Neuron (in vitro differentiated cells): Measurements from ENCODE around the gene TFF2.

Experiments used
- H2AFZ ChIP-seq: one replicate; pipeline ENCODE4 v1.6.1; 2013; ENCODE audit warnings: low read depth, mild to moderate bottlenecking, inconsistent platforms, low read length, moderate library complexity
- H3K27me3 ChIP-seq: one replicate; pipeline ENCODE4 v1.6.1; 2013; ENCODE audit warnings: low read length; ENCODE audit not compliant: insufficient read depth
- H3K36me3 ChIP-seq: one replicate; pipeline ENCODE4 v1.6.1; 2013; ENCODE audit warnings: low read length; ENCODE audit not compliant: insufficient read depth
- H3K4me1 ChIP-seq: one replicate; pipeline ENCODE4 v1.6.1; 2013; ENCODE audit warnings: low read length; ENCODE audit not compliant: insufficient read depth
- H3K4me3 ChIP-seq: 2 replicates; pipeline ENCODE4 v1.5.1; 2013; ENCODE audit warnings: mild to moderate bottlenecking, low read length, moderate library complexity
- H3K9me3 ChIP-seq: one replicate; pipeline ENCODE4 v1.6.1; 2013; ENCODE audit warnings: low read length

The TFF2 gene

DNA sequence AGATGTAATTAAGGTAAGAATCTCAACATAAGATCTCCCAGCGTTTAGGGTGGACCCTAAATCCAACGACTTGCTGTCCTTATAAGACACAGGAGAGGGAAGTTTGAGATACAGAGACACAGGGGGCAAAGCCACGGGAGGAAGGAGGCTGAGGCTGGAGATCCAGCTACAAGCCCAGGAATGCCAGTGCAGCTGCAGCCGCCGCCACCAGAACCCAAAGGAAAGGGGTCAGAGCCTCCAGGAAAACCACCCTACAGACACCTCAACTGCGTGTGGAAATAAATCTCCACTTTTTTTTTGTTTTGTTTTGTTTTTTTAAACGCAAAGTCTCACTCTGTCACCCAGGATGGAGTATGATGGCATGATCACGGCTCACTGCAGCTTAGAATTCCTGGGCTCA lies 27.6 kb upstream of the TFF2 start:
- no peaks in the 10 kb centered on the region for H3K36me3 ChIP-seq
- H2AFZ ChIP-seq = no peak overlapping the region
- no peak overlapping the region for H3K4me3 ChIP-seq
- H3K9me3 ChIP-seq = no peaks in the 10 kb centered on the region
- peaks cover 2% of the 10 kb centered on the region for H3K27me3 ChIP-seq
- no peaks in the 10 kb centered on the region for H3K4me1 ChIP-seq

DNA sequence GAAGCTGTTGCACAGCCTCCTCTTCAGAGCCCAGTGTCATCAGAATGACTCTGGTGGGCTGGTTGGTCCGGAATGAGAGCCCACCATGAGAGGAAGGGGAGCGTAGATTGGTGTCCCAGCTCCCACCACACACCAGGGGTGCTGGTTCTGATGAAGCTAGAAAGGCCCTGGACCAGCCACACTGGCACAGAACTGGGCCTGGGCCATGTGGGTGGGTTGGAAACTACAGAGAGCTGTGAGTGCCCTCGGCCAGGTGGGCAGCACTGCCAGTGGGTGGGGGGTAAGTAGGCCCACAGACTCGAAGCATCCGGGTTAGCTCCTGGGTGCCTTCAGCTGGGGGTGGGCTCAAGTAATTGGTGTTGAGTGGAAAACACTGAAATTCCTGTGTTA lies 27.2 kb upstream of the TFF2 start:
- Histone ChIP-seq H3K36me3 (no peaks in the 10 kb centered on the region), H3K4me1 (no peaks in the 10 kb centered on the region), H3K27me3 (peaks cover 2% of the 10 kb centered on the region), H3K9me3 (no peaks in the 10 kb centered on the region), H3K4me3 (no peak overlapping the region), H2AFZ (no peak overlapping the region)

DNA sequence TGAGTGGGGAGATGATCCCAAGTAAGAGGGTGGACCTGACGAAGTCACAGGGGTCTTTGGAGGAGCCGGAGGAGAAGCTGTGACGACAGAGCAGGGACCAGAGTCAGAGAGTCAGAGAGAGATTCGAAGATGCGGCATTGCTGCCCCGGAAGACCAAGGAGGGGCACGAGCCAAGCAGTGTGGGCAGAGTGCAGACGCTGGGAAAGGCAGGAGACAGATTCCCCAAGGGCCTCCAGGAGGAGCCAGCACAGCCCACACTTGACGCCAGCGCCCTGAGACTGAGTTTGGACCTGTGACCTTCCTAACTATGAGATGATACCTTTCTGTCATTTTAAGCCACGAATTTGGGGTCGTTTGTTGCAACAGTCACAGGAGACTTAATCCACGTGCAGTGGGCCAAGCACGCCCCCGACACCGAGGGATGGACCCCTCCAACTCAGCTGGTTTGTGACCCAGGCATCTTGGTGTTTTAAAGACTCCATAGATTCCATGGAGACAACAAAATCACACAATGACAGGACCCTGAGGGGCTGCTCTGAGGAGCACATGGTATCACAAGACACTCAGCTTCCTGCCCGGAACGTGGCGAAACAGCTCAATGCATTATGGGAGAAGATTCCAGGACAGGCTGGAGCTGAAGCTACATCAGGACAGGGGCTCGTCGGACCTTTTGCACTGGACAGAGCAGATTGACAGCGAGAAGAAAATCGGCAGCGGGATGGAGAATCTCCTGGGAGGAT lies 26.6 kb upstream of the TFF2 start:
- Histone ChIP-seq H3K4me1 (no peaks in the 10 kb centered on the region), H3K36me3 (no peaks in the 10 kb centered on the region), H3K4me3 (no peak overlapping the region), H2AFZ (no peak overlapping the region), H3K27me3 (peaks cover 2% of the 10 kb centered on the region), H3K9me3 (no peaks in the 10 kb centered on the region)

DNA sequence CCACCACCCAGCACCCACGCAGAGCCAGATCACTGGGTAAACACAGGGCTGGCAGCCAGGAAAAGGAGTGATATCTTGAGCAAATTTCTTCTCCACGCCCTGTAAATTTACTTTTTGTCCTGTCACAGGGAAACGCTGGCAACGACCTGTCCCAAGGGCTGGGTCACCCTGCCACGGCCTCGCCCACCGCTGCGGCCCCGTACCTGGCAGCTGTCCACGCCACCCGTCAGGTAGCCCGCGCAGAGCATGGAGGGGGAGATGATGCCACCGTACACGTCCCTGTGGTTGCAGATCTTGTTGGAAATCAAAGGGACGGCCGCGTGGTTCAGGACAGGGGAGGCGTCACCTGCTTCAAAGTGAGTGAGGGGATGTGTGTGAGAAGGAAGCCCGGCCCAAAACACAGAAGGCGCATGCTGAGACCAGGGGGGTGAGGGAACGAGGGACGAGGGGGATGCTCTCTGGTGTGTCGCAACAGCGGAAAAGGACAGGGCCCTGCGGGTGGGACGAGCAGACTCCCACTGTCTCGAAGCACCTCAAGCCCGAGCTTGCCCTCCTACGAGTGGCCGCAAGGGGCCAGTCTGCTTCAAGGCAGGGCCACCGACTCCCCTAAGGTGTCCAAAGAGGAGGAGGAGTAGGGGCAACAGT lies 25.7 kb upstream of the TFF2 start:
- Histone ChIP-seq H3K27me3 (peaks cover 2% of the 10 kb centered on the region), H3K4me1 (no peaks in the 10 kb centered on the region)

DNA sequence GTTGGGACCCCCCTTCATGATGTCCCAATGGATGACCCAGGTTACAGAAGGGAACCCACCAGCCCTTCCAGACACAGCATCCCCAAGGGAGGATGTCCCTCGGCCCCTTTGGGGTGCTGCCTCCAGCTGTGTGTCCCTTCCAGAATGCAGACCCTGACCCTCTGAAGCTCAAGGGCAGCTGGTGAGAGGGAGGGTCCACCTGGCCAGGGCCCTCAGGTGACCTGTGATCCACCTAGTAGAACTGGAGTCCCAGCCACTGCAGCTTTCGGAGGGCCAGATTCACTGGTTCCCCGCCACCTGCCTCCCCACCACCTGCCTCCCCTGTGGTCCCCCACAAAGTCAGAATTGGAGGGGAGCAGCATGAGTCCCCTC lies 25.2 kb upstream of the TFF2 start:
- no peak overlapping the region for H3K4me3 ChIP-seq
- H3K27me3 ChIP-seq = peaks cover 2% of the 10 kb centered on the region
- H2AFZ ChIP-seq = no peak overlapping the region
- H3K4me1 ChIP-seq = no peaks in the 10 kb centered on the region
- no peaks in the 10 kb centered on the region for H3K9me3 ChIP-seq
- no peaks in the 10 kb centered on the region for H3K36me3 ChIP-seq

More for the DNA sequence above, 25.7 kb upstream of the TFF2 start:
- H3K36me3 ChIP-seq = no peaks in the 10 kb centered on the region
- H2AFZ ChIP-seq = no peak overlapping the region
- no peaks in the 10 kb centered on the region for H3K9me3 ChIP-seq
- no peak overlapping the region for H3K4me3 ChIP-seq

DNA sequence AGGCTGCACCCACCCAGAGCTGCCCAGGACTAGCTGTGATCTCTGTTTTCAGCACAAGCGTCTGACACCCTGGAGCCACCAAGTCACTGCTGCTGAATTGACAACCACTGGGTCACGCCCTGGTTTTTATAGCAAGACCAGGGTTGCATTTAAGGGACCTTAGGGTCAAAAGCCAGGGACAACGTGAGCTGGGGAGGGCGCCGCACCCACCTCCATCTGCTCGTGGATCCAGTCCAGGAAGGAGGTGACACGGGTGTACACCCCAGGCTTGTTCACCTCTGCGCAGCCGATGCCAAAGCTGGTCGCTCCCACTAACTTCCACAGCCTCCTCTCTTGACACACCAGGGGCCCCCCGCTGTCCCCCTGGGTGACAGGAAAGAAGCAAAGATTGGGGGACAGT lies 24.7 kb upstream of the TFF2 start:
- H3K4me1 ChIP-seq = no peaks in the 10 kb centered on the region
- H2AFZ ChIP-seq = no peak overlapping the region
- H3K4me3 ChIP-seq = no peak overlapping the region
- H3K9me3 ChIP-seq = no peaks in the 10 kb centered on the region
- peaks cover 2% of the 10 kb centered on the region for H3K27me3 ChIP-seq
- no peaks in the 10 kb centered on the region for H3K36me3 ChIP-seq

DNA sequence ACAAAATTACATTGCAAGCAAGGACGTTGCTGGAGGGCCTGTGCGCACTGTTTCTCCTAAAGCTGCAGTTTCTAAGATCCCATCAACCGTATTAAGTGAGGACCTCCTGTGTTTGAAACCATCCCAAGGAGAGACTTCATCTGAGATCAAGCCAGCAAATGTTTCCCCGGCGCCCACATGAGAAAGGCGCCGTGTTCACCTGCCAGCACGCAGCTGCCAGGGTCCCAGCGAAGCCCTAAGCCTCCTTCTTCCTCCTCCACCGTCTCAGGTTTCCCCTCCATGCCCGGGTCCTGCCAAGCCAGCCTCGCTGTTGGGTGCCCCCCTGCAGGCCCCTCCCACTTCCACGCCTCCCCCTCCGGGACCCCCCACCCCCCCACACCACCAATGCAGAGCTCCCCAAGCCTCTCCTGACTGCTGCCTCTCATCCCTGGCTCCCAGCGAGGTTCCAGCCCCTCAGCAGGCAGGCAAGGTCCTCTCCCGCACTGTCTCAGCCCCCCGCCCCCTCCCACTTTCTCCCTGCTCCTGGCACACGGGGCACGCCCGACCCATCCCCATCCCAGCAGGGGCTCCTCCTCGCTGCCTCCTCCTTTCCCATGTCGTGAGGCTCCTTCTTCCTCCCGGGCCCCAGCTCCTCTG lies 24.2 kb upstream of the TFF2 start:
- no peaks in the 10 kb centered on the region for H3K4me1 ChIP-seq
- H3K4me3 ChIP-seq = no peak overlapping the region
- no peak overlapping the region for H2AFZ ChIP-seq
- H3K9me3 ChIP-seq = no peaks in the 10 kb centered on the region
- peaks cover 2% of the 10 kb centered on the region for H3K27me3 ChIP-seq
- no peaks in the 10 kb centered on the region for H3K36me3 ChIP-seq

DNA sequence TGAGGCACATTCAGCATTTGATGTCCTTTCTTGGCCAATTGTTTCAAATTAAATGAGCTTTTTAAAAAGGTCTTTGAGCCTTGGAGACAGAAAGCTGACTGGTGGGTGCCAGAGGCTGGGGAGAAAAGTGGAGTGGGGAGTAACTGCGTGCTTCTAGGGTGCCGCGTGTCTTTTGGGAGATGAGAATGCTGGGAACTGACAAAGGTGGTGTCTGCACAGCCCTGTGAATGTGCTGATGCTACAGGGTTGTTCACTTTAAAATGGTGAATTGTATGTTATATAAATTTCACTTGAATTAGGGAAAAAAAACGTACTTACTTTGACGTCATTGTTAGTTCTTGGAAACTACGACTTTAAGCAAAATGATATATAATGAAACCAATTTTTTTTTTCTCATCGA lies 23.7 kb upstream of the TFF2 start:
- no peak overlapping the region for H3K4me3 ChIP-seq
- no peak overlapping the region for H2AFZ ChIP-seq
- no peaks in the 10 kb centered on the region for H3K36me3 ChIP-seq
- H3K9me3 ChIP-seq = no peaks in the 10 kb centered on the region
- peaks cover 2% of the 10 kb centered on the region for H3K27me3 ChIP-seq
- no peaks in the 10 kb centered on the region for H3K4me1 ChIP-seq

DNA sequence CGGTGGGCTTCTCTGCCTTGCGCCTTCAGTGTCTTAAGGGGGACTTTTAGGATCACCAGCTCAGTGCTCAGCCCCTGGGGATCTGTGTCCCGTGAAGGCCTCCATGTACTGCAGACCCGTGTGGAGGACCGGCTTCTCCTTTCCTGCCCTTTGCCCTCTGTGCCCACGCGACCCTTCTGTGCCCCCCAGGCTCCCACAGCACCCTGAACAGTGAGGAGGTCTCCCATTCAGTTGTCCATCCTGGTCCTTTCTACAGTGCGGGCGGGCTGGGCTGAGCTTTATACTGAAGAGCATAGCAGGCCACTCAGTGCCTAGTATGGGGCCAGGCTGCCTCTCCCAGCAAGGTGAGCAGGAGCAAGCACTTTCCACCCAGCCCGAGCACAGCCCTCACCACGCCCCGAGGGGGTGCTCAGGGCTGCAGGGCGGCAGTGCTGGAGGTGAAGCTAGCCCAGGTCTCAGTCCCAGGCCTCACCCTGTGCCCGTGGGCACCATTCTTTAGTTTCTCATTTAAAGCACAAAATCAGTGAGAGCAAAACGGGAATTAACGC lies 23.2 kb upstream of the TFF2 start:
- Histone ChIP-seq H3K9me3 (no peaks in the 10 kb centered on the region), H2AFZ (no peak overlapping the region), H3K36me3 (no peaks in the 10 kb centered on the region), H3K27me3 (peaks cover 2% of the 10 kb centered on the region), H3K4me1 (no peaks in the 10 kb centered on the region), H3K4me3 (no peak overlapping the region)

DNA sequence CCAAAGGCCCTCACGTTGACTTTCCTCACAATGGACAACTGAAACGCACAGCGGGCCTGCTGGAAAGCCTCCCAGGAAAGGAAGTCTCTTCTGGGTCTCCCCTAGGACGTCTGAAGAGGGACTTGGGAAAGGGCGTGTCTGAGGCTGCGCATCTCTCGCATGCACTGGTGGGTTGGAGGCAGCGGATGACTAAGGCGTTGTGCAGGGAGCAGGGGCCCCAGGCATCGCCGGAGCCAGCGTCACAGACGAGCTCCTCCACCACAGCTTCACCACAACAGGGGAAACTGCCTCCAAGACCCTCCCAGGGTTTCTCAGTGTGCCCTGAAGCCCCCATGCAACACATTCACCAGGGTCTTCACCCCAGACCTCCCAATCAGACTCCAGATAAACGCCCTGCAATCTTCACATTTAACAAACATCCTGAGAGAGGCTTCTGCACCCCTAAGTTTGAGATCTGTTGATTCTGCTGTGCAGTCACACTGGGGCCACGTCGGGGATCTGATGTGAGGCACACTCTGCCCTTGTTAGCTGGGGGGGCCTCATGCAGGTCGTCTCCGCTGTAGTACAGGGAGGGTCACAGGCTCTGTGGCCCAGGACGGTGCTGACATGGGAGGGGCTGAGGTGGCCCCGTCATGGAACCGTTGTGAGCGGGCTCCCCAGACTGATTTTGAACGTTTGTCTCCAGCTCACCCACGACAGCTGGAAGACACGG lies 22.6 kb upstream of the TFF2 start:
- H3K36me3 ChIP-seq = no peaks in the 10 kb centered on the region
- peaks cover 2% of the 10 kb centered on the region for H3K27me3 ChIP-seq
- no peaks in the 10 kb centered on the region for H3K4me1 ChIP-seq
- H3K4me3 ChIP-seq = no peak overlapping the region
- no peaks in the 10 kb centered on the region for H3K9me3 ChIP-seq
- no peak overlapping the region for H2AFZ ChIP-seq

DNA sequence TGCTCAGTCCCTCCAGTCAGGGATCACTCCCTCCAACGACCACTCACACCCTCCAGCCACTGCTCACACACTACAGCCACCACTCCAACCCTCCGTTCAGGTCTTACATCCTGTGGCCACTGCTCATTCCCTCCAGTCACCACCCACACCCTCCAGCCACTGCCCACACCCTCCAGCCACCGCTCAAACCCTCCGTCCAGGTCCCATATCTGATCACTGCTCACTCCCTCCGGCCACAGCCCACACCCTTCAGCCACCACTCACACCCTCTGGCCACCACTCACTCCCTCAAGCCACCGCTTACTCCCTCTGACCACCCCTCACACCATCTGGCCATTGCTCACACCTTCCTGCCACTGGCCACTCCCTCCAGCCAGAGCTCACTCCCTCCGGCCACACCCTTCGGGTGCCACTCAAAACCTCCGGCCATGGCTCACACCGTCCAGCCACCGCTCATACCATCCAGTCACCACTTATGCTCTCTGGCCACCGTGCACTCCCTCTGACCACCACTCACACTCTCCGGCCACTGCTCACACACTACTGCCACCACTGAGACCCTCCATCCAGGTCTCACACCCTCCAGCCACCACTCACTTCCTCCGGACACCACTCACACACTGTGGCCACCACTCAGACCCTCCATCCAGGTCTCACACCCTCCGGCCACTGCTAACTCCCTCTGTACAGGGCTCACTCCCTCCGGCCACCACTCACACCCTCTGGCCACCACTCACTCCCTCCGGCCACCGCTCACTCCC lies 20.3 kb upstream of the TFF2 start:
- H3K9me3 ChIP-seq = no peaks in the 10 kb centered on the region
- no peak overlapping the region for H3K4me3 ChIP-seq
- H3K27me3 ChIP-seq = no peaks in the 10 kb centered on the region
- no peaks in the 10 kb centered on the region for H3K4me1 ChIP-seq
- H2AFZ ChIP-seq = no peak overlapping the region
- no peaks in the 10 kb centered on the region for H3K36me3 ChIP-seq

DNA sequence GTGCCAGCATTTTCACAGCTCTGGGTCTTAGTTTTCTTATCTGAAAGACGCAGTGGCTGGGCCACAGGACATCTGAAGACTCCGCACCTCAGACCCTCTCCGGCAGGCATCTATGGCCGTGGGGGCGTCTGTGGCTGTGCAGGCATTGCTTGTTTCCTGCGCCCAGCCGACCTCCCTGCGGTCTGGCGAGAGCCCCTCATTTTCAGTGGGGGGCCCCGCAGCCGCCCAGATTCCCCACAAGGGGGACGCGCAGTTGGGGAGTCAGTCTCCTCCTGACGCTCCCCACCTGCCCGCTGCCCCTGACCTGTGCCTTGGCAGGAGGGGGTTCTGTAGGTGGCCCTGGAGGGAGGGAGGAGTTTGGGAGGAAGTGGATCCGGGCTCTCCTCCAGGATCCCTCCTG lies 19.0 kb upstream of the TFF2 start:
- H3K4me1 ChIP-seq = no peaks in the 10 kb centered on the region
- H3K9me3 ChIP-seq = no peaks in the 10 kb centered on the region
- no peak overlapping the region for H2AFZ ChIP-seq
- no peaks in the 10 kb centered on the region for H3K36me3 ChIP-seq
- no peak overlapping the region for H3K4me3 ChIP-seq
- H3K27me3 ChIP-seq = no peaks in the 10 kb centered on the region
